Fibroblast of skin of left biceps (primary cell): ENCODE data around the gene TSEN54.

Experiments used
- DNase-seq, 2 experiments: peaks; one replicate each; pipeline ENCODE4 v3.0.0-alpha.2; 2013; ENCODE audit warnings: low read depth in 2 of 2

Gene TSEN54

GRCh38 chr17:75488693-75489510, 27.4 kb upstream of the TSEN54 start:
- DNase-seq: no peak

- DNase-seq: no peak
These were observed 26.8 kb upstream of the TSEN54 start for GRCh38 chr17:75489511-75489955.

GRCh38 chr17:75490173-75490743, 26.1 kb upstream of the TSEN54 start:
- no peak for DNase-seq

GRCh38 chr17:75490953-75491649, 25.2 kb upstream of the TSEN54 start:
- DNase-seq: no peak

GRCh38 chr17:75491680-75492079, 24.6 kb upstream of the TSEN54 start:
- no peak for DNase-seq

GRCh38 chr17:75492555-75493168, 23.7 kb upstream of the TSEN54 start:
- no peak for DNase-seq

GRCh38 chr17:75493476-75494129, 22.7 kb upstream of the TSEN54 start:
- no peak for DNase-seq

- DNase-seq: no peak
These were observed 21.9 kb upstream of the TSEN54 start for GRCh38 chr17:75494326-75494877.

- no peak for DNase-seq
These were observed 20.3 kb upstream of the TSEN54 start for GRCh38 chr17:75496005-75496404.

- no peak for DNase-seq
These were observed 18.1 kb upstream of the TSEN54 start for GRCh38 chr17:75498039-75498725.

GRCh38 chr17:75498726-75499213, 17.6 kb upstream of the TSEN54 start:
- DNase-seq: no peak

GRCh38 chr17:75499313-75500022, 16.9 kb upstream of the TSEN54 start:
- DNase-seq: no peak

GRCh38 chr17:75500419-75501216, 15.7 kb upstream of the TSEN54 start:
- DNase-seq: no peak

GRCh38 chr17:75501378-75502071, 14.8 kb upstream of the TSEN54 start:
- DNase-seq: no peak

GRCh38 chr17:75502072-75502720, 14.1 kb upstream of the TSEN54 start:
- no peak for DNase-seq

- DNase-seq: no peak
These were observed 13.5 kb upstream of the TSEN54 start for GRCh38 chr17:75502721-75503329.

- DNase-seq: no peak
These were observed 12.9 kb upstream of the TSEN54 start for GRCh38 chr17:75503337-75503950.
